ENCODE results near the gene NUDT21.

Gene NUDT21

DNA sequence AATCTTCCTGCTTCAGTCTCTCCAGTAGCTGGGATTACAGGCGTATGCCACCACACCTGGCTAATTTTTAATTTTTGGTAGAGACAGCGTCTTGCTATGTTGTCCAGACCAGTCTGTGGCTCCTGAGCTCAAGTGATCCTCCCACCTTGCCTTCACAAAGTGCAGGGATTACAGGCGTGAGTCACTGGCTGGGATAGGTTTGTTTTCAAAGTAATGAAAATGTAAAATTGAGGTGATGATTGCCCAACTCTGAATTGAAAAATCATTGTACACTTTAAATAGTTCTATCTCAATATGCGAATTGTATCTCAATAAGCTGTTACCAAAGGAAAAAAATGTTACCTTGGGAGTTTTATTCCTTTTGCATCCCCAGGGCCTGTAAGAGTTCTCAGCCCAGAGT is 24.5 kb downstream of the NUDT21 start:
- TF ChIP-seq CEBPB (IDR thresholded peaks at IDR 0.05), result no peak
- no peak for TF ChIP-seq EP300 (IDR thresholded peaks at IDR 0.05; ENCODE audit: borderline replicate concordance)

DNA sequence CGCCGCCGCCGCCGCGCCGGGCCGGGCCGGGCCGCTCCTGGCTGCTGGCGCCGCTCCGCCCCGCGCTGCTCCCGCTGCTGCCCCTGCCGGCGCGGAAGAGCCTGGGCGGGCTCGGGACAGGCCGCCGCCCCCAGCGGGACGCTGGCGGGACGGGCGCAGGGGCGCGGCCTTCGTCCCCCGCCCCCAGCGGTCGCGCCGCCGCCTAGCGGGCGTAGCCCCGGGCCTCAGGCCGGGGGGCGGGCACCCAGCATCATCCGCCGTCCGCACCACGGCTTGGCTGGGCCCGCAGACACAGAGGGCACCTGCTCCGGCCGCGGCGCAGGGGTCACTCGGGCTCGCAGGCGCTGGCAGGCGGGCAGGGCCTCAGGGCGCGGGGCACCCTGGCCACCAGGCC is 25.7 kb downstream of the NUDT21 start, which contains the start of gene AMFR:
Gene AMFR (minus strand): TSS at position 107 of the 394 bp plus-strand sequence. CDS start 218 bp downstream, outside the sequence.
- TF ChIP-seq TAF1 (IDR thresholded peaks at IDR 0.05; ENCODE audit: low read depth), result peak; percentile 21; the same call in 1 of the 2 replicates
- no peak for TF ChIP-seq EP300 (IDR thresholded peaks at IDR 0.05; ENCODE audit: borderline replicate concordance)

DNA sequence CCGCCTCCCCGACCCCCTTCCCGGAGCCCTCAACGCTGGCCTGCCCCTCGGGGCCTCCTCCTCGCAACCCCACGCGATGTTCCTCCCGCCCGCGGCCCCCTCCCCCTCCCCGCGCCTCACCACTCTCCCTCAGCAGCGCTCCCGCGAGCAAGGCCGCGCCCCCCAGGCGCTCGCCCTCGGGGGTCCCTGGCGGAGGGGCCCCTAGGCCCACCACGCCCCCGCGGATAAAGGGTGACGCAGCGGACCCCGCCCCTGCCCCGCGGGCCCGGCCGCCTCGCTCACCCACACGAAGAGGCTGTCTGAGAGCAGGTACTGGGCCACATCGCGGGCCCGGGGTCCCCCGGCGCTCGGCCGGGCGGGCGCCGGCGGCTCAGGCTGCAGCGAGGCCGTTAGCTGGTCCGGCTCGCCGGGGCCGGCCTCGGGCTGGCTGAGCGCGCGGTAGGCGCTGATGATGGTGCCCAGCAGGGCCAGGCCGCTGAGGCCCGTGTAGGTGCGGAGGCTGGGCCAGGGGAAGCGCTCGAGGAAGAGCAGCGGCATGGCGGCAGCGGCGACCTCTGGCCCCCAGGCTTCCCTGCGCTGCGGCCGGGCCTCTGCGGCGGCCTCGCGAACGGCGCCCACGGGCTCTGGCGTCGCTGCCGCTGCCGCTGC is 26.2 kb downstream of the NUDT21 start:
- peak; percentile 47 for TF ChIP-seq ZBTB7A (IDR thresholded peaks at IDR 0.05; ENCODE audit: low read depth)
- peak; percentile 26; the same call in 1 of the 2 replicates for TF ChIP-seq TAF1 (IDR thresholded peaks at IDR 0.05; ENCODE audit: low read depth)
- no peak for TF ChIP-seq YY1 (IDR thresholded peaks at IDR 0.05; ENCODE audit: low read depth)

DNA sequence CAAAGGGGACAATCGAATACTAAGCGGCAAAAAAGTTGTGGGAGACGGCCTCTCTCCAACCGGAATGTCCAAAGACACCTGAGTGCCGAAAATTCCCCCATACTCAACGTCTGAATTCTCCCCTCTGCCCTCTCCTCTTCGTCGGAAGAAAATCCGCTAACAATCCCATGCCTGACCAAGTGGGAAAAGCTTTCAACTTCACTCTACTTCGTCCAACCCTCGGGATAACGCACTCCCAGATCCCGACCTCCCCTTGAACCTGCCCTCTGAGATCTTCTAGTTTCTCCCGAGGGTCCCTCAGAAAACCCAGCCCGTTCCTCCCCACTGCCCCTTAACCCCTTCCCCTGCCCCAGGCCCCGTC is 26.7 kb downstream of the NUDT21 start:
- TF ChIP-seq NFIC (IDR thresholded peaks at IDR 0.05) (no peak), YY1 (IDR thresholded peaks at IDR 0.05; ENCODE audit: low read depth) (no peak), TAF1 (IDR thresholded peaks at IDR 0.05; ENCODE audit: low read depth) (no peak), EP300 (IDR thresholded peaks at IDR 0.05; ENCODE audit: borderline replicate concordance) (no peak), FOXM1 (IDR thresholded peaks at IDR 0.05; ENCODE audit: borderline replicate concordance, low read depth) (no peak), TEAD4 (IDR thresholded peaks at IDR 0.05) (no peak), EGR1 (IDR thresholded peaks at IDR 0.05) (no peak), ZBTB7A (IDR thresholded peaks at IDR 0.05; ENCODE audit: low read depth) (no peak), RAD21 (IDR thresholded peaks at IDR 0.05; ENCODE audit: low read depth) (no peak), CEBPB (IDR thresholded peaks at IDR 0.05) (no peak), TCF12 (IDR thresholded peaks at IDR 0.05; ENCODE audit: low read depth) (no peak), CREB1 (IDR thresholded peaks at IDR 0.05; ENCODE audit: low read depth) (no peak)
- TF ChIP-seq, protein P1, sequence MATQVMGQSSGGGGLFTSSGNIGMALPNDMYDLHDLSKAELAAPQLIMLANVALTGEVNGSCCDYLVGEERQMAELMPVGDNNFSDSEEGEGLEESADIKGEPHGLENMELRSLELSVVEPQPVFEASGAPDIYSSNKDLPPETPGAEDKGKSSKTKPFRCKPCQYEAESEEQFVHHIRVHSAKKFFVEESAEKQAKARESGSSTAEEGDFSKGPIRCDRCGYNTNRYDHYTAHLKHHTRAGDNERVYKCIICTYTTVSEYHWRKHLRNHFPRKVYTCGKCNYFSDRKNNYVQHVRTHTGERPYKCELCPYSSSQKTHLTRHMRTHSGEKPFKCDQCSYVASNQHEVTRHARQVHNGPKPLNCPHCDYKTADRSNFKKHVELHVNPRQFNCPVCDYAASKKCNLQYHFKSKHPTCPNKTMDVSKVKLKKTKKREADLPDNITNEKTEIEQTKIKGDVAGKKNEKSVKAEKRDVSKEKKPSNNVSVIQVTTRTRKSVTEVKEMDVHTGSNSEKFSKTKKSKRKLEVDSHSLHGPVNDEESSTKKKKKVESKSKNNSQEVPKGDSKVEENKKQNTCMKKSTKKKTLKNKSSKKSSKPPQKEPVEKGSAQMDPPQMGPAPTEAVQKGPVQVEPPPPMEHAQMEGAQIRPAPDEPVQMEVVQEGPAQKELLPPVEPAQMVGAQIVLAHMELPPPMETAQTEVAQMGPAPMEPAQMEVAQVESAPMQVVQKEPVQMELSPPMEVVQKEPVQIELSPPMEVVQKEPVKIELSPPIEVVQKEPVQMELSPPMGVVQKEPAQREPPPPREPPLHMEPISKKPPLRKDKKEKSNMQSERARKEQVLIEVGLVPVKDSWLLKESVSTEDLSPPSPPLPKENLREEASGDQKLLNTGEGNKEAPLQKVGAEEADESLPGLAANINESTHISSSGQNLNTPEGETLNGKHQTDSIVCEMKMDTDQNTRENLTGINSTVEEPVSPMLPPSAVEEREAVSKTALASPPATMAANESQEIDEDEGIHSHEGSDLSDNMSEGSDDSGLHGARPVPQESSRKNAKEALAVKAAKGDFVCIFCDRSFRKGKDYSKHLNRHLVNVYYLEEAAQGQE (IDR thresholded peaks at IDR 0.05; ENCODE audit: low read depth), result no peak
- TF ChIP-seq, protein P2, sequence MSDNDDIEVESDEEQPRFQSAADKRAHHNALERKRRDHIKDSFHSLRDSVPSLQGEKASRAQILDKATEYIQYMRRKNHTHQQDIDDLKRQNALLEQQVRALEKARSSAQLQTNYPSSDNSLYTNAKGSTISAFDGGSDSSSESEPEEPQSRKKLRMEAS (IDR thresholded peaks at IDR 0.05), result no peak
- TF ChIP-seq, protein P3, sequence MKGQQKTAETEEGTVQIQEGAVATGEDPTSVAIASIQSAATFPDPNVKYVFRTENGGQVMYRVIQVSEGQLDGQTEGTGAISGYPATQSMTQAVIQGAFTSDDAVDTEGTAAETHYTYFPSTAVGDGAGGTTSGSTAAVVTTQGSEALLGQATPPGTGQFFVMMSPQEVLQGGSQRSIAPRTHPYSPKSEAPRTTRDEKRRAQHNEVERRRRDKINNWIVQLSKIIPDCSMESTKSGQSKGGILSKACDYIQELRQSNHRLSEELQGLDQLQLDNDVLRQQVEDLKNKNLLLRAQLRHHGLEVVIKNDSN (IDR thresholded peaks at IDR 0.05), result no peak

DNA sequence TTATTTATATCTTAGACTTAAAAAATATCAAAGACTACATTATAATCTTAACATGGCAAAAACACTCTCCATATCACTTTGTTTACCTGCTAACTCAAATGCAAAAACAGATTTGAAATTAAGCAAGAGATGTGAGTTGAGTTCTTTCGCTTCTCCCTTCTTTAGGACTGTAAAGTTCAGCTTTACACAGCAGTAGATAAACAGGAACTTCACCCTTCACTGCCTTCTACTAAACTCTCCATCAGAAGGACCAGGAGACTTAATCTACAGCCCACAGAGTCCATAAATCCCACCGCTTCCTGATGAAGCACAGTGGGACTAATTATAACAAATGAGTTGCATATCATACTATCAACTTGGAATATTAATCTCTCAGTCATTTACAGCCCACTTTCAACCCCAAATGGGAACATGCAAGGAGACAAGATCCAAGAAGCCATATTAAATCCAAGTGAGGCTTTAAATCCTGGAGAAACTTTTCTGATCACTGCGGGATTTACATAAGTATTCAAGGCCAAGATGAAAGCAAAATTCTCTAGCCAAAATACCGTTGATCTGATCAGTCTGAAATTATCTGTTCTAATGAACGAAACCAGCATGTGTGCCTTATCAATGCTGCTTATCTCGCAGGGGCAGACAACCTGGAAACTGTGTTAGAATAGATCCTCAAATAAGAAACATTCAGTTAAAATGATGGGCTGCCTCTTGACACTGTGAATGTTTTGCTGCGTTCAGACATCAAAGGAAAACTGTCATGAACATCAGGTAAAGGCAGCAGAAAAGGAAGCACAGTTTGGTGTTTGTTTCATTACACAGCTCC is 27.3 kb downstream of the NUDT21 start:
- no peak for TF ChIP-seq RAD21 (IDR thresholded peaks at IDR 0.05; ENCODE audit: low read depth)
- no peak for TF ChIP-seq FOXM1 (IDR thresholded peaks at IDR 0.05; ENCODE audit: borderline replicate concordance, low read depth)
- TF ChIP-seq YY1 (IDR thresholded peaks at IDR 0.05; ENCODE audit: low read depth), result no peak
- TF ChIP-seq CREB1 (IDR thresholded peaks at IDR 0.05; ENCODE audit: low read depth), result no peak
- TF ChIP-seq EP300 (IDR thresholded peaks at IDR 0.05; ENCODE audit: borderline replicate concordance), result no peak
- no peak for TF ChIP-seq TAF1 (IDR thresholded peaks at IDR 0.05; ENCODE audit: low read depth)
- TF ChIP-seq, protein P1 (IDR thresholded peaks at IDR 0.05; ENCODE audit: low read depth), result no peak
- TF ChIP-seq, protein P3 (IDR thresholded peaks at IDR 0.05), result no peak
- TF ChIP-seq EGR1 (IDR thresholded peaks at IDR 0.05), result no peak
- TF ChIP-seq TEAD4 (IDR thresholded peaks at IDR 0.05), result no peak

DNA sequence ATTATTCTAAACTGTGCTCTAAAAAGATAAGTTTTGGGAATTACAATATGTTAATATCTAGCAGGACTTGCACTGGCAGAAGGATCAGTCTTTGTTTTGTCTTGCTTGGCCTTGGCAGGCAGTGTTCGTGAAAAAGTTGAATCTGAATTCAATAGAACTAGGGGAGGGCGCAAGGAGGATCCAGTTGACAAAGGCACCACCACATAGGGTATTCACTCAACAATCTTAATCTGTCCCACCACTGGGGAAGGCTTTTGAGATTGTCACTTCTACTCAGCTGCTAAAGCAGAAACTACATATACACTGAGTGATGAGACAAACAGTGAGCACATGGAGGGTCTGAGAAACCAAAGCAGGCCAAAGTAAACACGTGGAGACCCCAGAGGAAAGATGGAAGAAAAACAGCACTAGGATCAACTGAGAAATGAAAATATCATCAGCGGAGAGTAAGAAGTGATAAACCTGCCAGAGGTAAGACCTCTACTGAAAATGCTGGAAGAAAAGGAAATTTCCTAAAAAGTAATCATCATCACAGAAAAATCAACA is 28.2 kb downstream of the NUDT21 start:
- TF ChIP-seq, protein P1 (IDR thresholded peaks at IDR 0.05; ENCODE audit: low read depth), result no peak

All from Ishikawa (cell line).